ENCODE results near the gene CYP1B1. TPM values are rescaled to one million over a fixed set of nuclear protein-coding genes. Genes with fewer than 3 reads are reported as not detected.
A peak's percentile ranks its signal among the peaks of the same experiment; 100 is the strongest.

Gene CYP1B1
- total RNA-seq, 4 donors from 2014 or later, result 2.5 to 29.1 (median 9.7) TPM

- H3K27ac ChIP-seq, result no peak overlapping the region
- H3K36me3 ChIP-seq, result no peaks in the 10 kb centered on the region
- DNase-seq, result no peak
- intact Hi-C loops (cut with DNase I; ENCODE audit: low total_unique reads), result no loop called here
- no peaks in the 10 kb centered on the region for H3K9me3 ChIP-seq
- H3K27me3 ChIP-seq, result peaks cover 0 to 6% (median 5%) of the 10 kb centered on the region in 3 donors
- no peak for TF ChIP-seq CTCF (IDR thresholded peaks at IDR 0.05 in 4 of 5, conservative IDR thresholded peaks at IDR 0.05 in 1 of 5)
- TF ChIP-seq POLR2A (IDR thresholded peaks at IDR 0.05), result no peak
- in situ Hi-C loops (cut with MboI; ENCODE audit: low sequenced_read_pairs in 4 of 4), result no loop called here
- no peaks in the 10 kb centered on the region for H3K4me1 ChIP-seq
- ATAC-seq, result no peak
- no peak overlapping the region for H3K4me3 ChIP-seq
These were observed 28.6 kb upstream of the CYP1B1 start for GRCh38 chr2:38104598-38104997.

GRCh38 chr2:38100328-38100727 is 24.4 kb upstream of the CYP1B1 start:
- no peak for ATAC-seq
- no peak for DNase-seq
- H3K4me3 ChIP-seq, result no peak overlapping the region
- H3K9me3 ChIP-seq, result no peaks in the 10 kb centered on the region
- peaks cover 0 to 21% (median 6%) of the 10 kb centered on the region in 3 donors for H3K27me3 ChIP-seq
- H3K27ac ChIP-seq, result no peak overlapping the region
- H3K4me1 ChIP-seq, result peaks cover 8 to 25% of the 10 kb centered on the region in 2 donors
- in situ Hi-C loops (cut with MboI; ENCODE audit: low sequenced_read_pairs in 4 of 4) (no loop called here), intact Hi-C loops (cut with DNase I; ENCODE audit: low total_unique reads) (no loop called here)
- H3K36me3 ChIP-seq, result no peaks in the 10 kb centered on the region
- TF ChIP-seq CTCF (IDR thresholded peaks at IDR 0.05 in 4 of 5, conservative IDR thresholded peaks at IDR 0.05 in 1 of 5) (no peak), POLR2A (IDR thresholded peaks at IDR 0.05) (no peak)

- in situ Hi-C loops (cut with MboI; ENCODE audit: low sequenced_read_pairs in 4 of 4), result no loop called here
- no peaks in the 10 kb centered on the region for H3K36me3 ChIP-seq
- peaks cover 0 to 21% (median 6%) of the 10 kb centered on the region in 3 donors for H3K27me3 ChIP-seq
- peak overlapping the region in 2 of 4 donors; percentile 9 to 22 for H3K4me3 ChIP-seq
- no peaks in the 10 kb centered on the region for H3K9me3 ChIP-seq
- peak overlapping the region in 2 of 4 donors; percentile 35 to 47 for H3K27ac ChIP-seq
- TF ChIP-seq POLR2A (IDR thresholded peaks at IDR 0.05) (no peak), CTCF (IDR thresholded peaks at IDR 0.05 in 4 of 5, conservative IDR thresholded peaks at IDR 0.05 in 1 of 5) (no peak)
- intact Hi-C loops (cut with DNase I; ENCODE audit: low total_unique reads), result no loop called here
- ATAC-seq (no peak), DNase-seq (no peak)
- H3K4me1 ChIP-seq, result peaks cover 8 to 25% of the 10 kb centered on the region in 2 donors
These were observed 23.4 kb upstream of the CYP1B1 start for GRCh38 chr2:38099099-38100028.

GRCh38 chr2:38098421-38099098 is 22.6 kb upstream of the CYP1B1 start:
- Histone ChIP-seq H3K4me3 (peak overlapping the region in 3 of 4 donors; percentile 9 to 22 (median 16)), H3K4me1 (peaks cover 8 to 25% of the 10 kb centered on the region in 2 donors), H3K36me3 (no peaks in the 10 kb centered on the region), H3K9me3 (no peaks in the 10 kb centered on the region), H3K27ac (peak overlapping the region; percentile 35 to 52 (median 46)), H3K27me3 (peaks cover 0 to 21% (median 6%) of the 10 kb centered on the region in 3 donors)
- no peak for TF ChIP-seq CTCF (IDR thresholded peaks at IDR 0.05 in 4 of 5, conservative IDR thresholded peaks at IDR 0.05 in 1 of 5)
- TF ChIP-seq POLR2A (IDR thresholded peaks at IDR 0.05), result no peak
- no peak for ATAC-seq
- intact Hi-C loops (cut with DNase I; ENCODE audit: low total_unique reads), result no loop called here
- no peak for DNase-seq
- in situ Hi-C loops (cut with MboI; ENCODE audit: low sequenced_read_pairs in 4 of 4), result no loop called here

All from gastrocnemius medialis (tissue), 4 donors.